BE2C (cell line): Measurements from ENCODE around the gene CRMP1.

Experiments
- DNase-seq: peaks from one replicate; pipeline ENCODE4 v3.0.0-alpha.2; 2020
- H3K27me3 ChIP-seq: fragments of 250-450 bp; sonication (Bioruptor Pico); 2 replicates; pipeline ENCODE4 v1.5.1; 2020; ENCODE audit warnings: mild to moderate bottlenecking
- H3K36me3 ChIP-seq: fragments of 250-450 bp; sonication (Bioruptor Pico); 2 replicates; pipeline ENCODE4 v1.5.1; 2020; ENCODE audit warnings: mild to moderate bottlenecking
- H3K4me1 ChIP-seq: fragments of 250-450 bp; sonication (Bioruptor Pico); 2 replicates; pipeline ENCODE4 v1.5.1; 2020
- H3K4me3 ChIP-seq: 2 replicates; pipeline ENCODE4 v1.5.1; 2011; ENCODE audit warnings: low read depth, low read length
- H3K9me3 ChIP-seq: fragments of 250-450 bp; sonication (Bioruptor Pico); 2 replicates; pipeline ENCODE4 v1.5.1; 2020
- CTCF ChIP-seq: IDR thresholded peaks from 2 replicates; pipeline ENCODE4 v1.5.1; 2012; ENCODE audit warnings: mild to moderate bottlenecking, low read depth, low read length

The CRMP1 gene

GRCh38 chr4:5852523-5853202 lies 40.2 kb downstream of the CRMP1 start:
- no peak for DNase-seq
- TF ChIP-seq CTCF = no peak
- H3K27me3 ChIP-seq = no peaks in the 10 kb centered on the region
- peaks cover 90% of the 10 kb centered on the region for H3K36me3 ChIP-seq
- H3K4me3 ChIP-seq = no peak overlapping the region
- H3K4me1 ChIP-seq = no peaks in the 10 kb centered on the region
- H3K9me3 ChIP-seq = no peaks in the 10 kb centered on the region

GRCh38 chr4:5851637-5852301 lies 41.1 kb downstream of the CRMP1 start:
- Histone ChIP-seq H3K36me3 (peaks cover 91% of the 10 kb centered on the region), H3K27me3 (no peaks in the 10 kb centered on the region), H3K9me3 (no peaks in the 10 kb centered on the region), H3K4me3 (no peak overlapping the region), H3K4me1 (no peaks in the 10 kb centered on the region)
- DNase-seq = no peak
- TF ChIP-seq CTCF = no peak

GRCh38 chr4:5845035-5845905 lies 47.6 kb downstream of the CRMP1 start:
- H3K4me1 ChIP-seq = no peaks in the 10 kb centered on the region
- TF ChIP-seq CTCF = no peak
- H3K4me3 ChIP-seq = no peak overlapping the region
- no peak for DNase-seq
- H3K9me3 ChIP-seq = no peaks in the 10 kb centered on the region
- no peaks in the 10 kb centered on the region for H3K27me3 ChIP-seq
- H3K36me3 ChIP-seq = peaks cover 87% of the 10 kb centered on the region

- H3K4me3 ChIP-seq = no peak overlapping the region
- H3K9me3 ChIP-seq = no peaks in the 10 kb centered on the region
- H3K27me3 ChIP-seq = no peaks in the 10 kb centered on the region
- no peak for DNase-seq
- TF ChIP-seq CTCF = no peak
- H3K4me1 ChIP-seq = no peaks in the 10 kb centered on the region
- H3K36me3 ChIP-seq = peaks cover 87% of the 10 kb centered on the region
Observed at GRCh38 chr4:5843573-5844530, 49.0 kb downstream of the CRMP1 start.

- Histone ChIP-seq H3K36me3 (peaks cover 86% of the 10 kb centered on the region), H3K27me3 (no peaks in the 10 kb centered on the region), H3K4me1 (no peaks in the 10 kb centered on the region), H3K9me3 (no peaks in the 10 kb centered on the region), H3K4me3 (no peak overlapping the region)
- TF ChIP-seq CTCF = no peak
- no peak for DNase-seq
Observed at GRCh38 chr4:5842456-5842855, 50.4 kb downstream of the CRMP1 start.
